22Rv1 (cell line): ENCODE measurements around the gene CSNK2B.

Source experiments
- H3K27ac ChIP-seq: fragments of 450-650 bp; 2 replicates; pipeline ENCODE4 v1.5.1; 2017
- CTCF ChIP-seq: fragments of 450-650 bp; IDR thresholded peaks from 2 replicates; pipeline ENCODE4 v1.5.1; 2017; ENCODE audit warnings: mild to moderate bottlenecking
- ZFX ChIP-seq: fragments of 450-650 bp; IDR thresholded peaks from 2 replicates; pipeline ENCODE4 v1.6.1; 2017; ENCODE audit warnings: antibody characterized with exemption, borderline replicate concordance

CSNK2B gene

GRCh38 chr6:31663126-31663960, 2.5 kb upstream of the CSNK2B start:
- peak overlapping the region; percentile 99 for H3K27ac ChIP-seq
- TF ChIP-seq ZFX, result no peak
- no peak for TF ChIP-seq CTCF

GRCh38 chr6:31663961-31664789, 1.7 kb upstream of the CSNK2B start:
- no peak for TF ChIP-seq CTCF
- TF ChIP-seq ZFX, result no peak
- peak overlapping the region; percentile 99 for H3K27ac ChIP-seq

- TF ChIP-seq CTCF, result no peak
- TF ChIP-seq ZFX, result no peak
These were observed 935 bp upstream of the CSNK2B start, which contains the start of gene GPANK1 for GRCh38 chr6:31664790-31665500. Gene GPANK1 (minus strand): TSS chr6:31664997. CDS start chr6:31664478, 519 bp downstream.

GRCh38 chr6:31666337-31666965, 571 bp downstream of the CSNK2B start:
- peak overlapping the region; percentile 99 for H3K27ac ChIP-seq
- TF ChIP-seq CTCF, result no peak
- no peak for TF ChIP-seq ZFX

More at GRCh38 chr6:31664790-31665500, 935 bp upstream of the CSNK2B start, which contains the start of gene GPANK1:
- H3K27ac ChIP-seq, result peak within 1 kb of the TSS; percentile 99

GRCh38 chr6:31669676-31670075, 3.8 kb downstream of the CSNK2B start, which contains the start of gene LY6G5B:
Gene LY6G5B (plus strand): TSS chr6:31669976. CDS start chr6:31670951, 975 bp downstream.
- TF ChIP-seq ZFX (no peak), CTCF (no peak)
- no peak within 1 kb of the TSS for H3K27ac ChIP-seq

GRCh38 chr6:31676322-31676903, 10.5 kb downstream of the CSNK2B start:
- TF ChIP-seq CTCF, result no peak
- TF ChIP-seq ZFX, result no peak
- H3K27ac ChIP-seq, result no peak overlapping the region
